ENCODE results near the gene SPDYE2.
"Not testable (repeated sequence)": the region's sequence is repeated elsewhere in the genome, so short reads cannot be mapped to it uniquely, and the experiment has no call there.

GRCh38 chr7:102524803-102525202, 26.2 kb upstream of the SPDYE2 start:
- not testable (repeated sequence) for TF ChIP-seq REST (IDR thresholded peaks at IDR 0.05); USF2 (IDR thresholded peaks at IDR 0.05); CEBPB (IDR thresholded peaks at IDR 0.05); POLR2A (IDR thresholded peaks at IDR 0.05; ENCODE audit: low read length)
- TF ChIP-seq, protein P1, sequence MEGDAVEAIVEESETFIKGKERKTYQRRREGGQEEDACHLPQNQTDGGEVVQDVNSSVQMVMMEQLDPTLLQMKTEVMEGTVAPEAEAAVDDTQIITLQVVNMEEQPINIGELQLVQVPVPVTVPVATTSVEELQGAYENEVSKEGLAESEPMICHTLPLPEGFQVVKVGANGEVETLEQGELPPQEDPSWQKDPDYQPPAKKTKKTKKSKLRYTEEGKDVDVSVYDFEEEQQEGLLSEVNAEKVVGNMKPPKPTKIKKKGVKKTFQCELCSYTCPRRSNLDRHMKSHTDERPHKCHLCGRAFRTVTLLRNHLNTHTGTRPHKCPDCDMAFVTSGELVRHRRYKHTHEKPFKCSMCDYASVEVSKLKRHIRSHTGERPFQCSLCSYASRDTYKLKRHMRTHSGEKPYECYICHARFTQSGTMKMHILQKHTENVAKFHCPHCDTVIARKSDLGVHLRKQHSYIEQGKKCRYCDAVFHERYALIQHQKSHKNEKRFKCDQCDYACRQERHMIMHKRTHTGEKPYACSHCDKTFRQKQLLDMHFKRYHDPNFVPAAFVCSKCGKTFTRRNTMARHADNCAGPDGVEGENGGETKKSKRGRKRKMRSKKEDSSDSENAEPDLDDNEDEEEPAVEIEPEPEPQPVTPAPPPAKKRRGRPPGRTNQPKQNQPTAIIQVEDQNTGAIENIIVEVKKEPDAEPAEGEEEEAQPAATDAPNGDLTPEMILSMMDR (IDR thresholded peaks at IDR 0.05) = not testable (repeated sequence)
- TF ChIP-seq, protein P2, sequence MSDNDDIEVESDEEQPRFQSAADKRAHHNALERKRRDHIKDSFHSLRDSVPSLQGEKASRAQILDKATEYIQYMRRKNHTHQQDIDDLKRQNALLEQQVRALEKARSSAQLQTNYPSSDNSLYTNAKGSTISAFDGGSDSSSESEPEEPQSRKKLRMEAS (IDR thresholded peaks at IDR 0.05) = not testable (repeated sequence)

Measured in A549 (cell line).